H1 (cell line): ENCODE results near the gene RTKN. TPM values are rescaled to one million over a fixed set of nuclear protein-coding genes. Genes with fewer than 3 reads are reported as not detected.

Source experiments
- BRCA1 ChIP-seq: IDR thresholded peaks from 2 replicates; pipeline ENCODE4 v1.6.1; 2012; ENCODE audit warnings: low read depth, low read length, improper control_type of control experiment
- CBX5 ChIP-seq: fragments of 300-800, 300-1000 bp; sonication (generic); IDR thresholded peaks from 2 replicates; pipeline ENCODE4 v1.7.1; 2016; ENCODE audit warnings: antibody characterized with exemption, low read length, low read depth
- CEBPB ChIP-seq: IDR thresholded peaks from 2 replicates; pipeline ENCODE4 v1.6.1; 2012; ENCODE audit warnings: low read depth, low read length
- CHD2 ChIP-seq: IDR thresholded peaks from 2 replicates; pipeline ENCODE4 v1.6.1; 2012; ENCODE audit warnings: low read length, improper control_type of control experiment
- CREB1 ChIP-seq: IDR thresholded peaks from 2 replicates; pipeline ENCODE4 v1.6.1; 2012; ENCODE audit warnings: inconsistent platforms
- CTBP2 ChIP-seq: IDR thresholded peaks from 2 replicates; pipeline ENCODE4 v1.7.0; 2011; ENCODE audit warnings: borderline replicate concordance, mild to moderate bottlenecking, moderate library complexity, mixed read lengths, low read length; ENCODE audit not compliant: insufficient read depth, insufficient read length
- EZH2 ChIP-seq: fragments of 200-600 bp; sonication (generic); IDR thresholded peaks from 2 replicates; pipeline ENCODE4 v1.7.1; 2012; ENCODE audit warnings: low read depth, mild to moderate bottlenecking, moderate library complexity, low read length, inconsistent platforms; ENCODE audit not compliant: severe bottlenecking
- NRF1 ChIP-seq: IDR thresholded peaks from 2 replicates; pipeline ENCODE4 v1.6.1; 2011; ENCODE audit warnings: mild to moderate bottlenecking, low read depth, low read length, improper control_type of control experiment
- PHF8 ChIP-seq: fragments of 200-600 bp; sonication (generic); conservative IDR thresholded peaks from 2 replicates; pipeline ENCODE4 v1.7.1; 2012; ENCODE audit warnings: low read depth, mild to moderate bottlenecking, inconsistent platforms, low read length, moderate library complexity
- POLR2A ChIP-seq, 2 experiments: IDR thresholded peaks; 1 replicate in 1 of 2; 2 replicates in 1 of 2; pipeline ENCODE4 v1.6.1; 2011; ENCODE audit warnings: low read depth in 2 of 2, low read length in 2 of 2, mild to moderate bottlenecking in 2 of 2; ENCODE audit errors: control extremely low read depth in 1 of 2
- POLR2AphosphoS5 ChIP-seq: IDR thresholded peaks from 2 replicates; pipeline ENCODE4 v1.6.1; 2011; ENCODE audit warnings: low read depth, low read length
- POU5F1 ChIP-seq: IDR thresholded peaks from 2 replicates; pipeline ENCODE4 v1.6.1; 2011; ENCODE audit warnings: low read depth, mild to moderate bottlenecking, low read length, moderate library complexity
- TAF1 ChIP-seq: IDR thresholded peaks from 2 replicates; pipeline ENCODE4 v1.6.1; 2011; ENCODE audit warnings: mild to moderate bottlenecking, low read depth, low read length
- USF2 ChIP-seq: IDR thresholded peaks from 2 replicates; pipeline ENCODE4 v1.6.1; 2011; ENCODE audit warnings: low read length, improper control_type of control experiment
- YY1 ChIP-seq: IDR thresholded peaks from 2 replicates; pipeline ENCODE4 v1.6.1; 2011; ENCODE audit warnings: low read depth, mild to moderate bottlenecking, low read length
- polyA plus RNA-seq, 7 experiments: library from polyadenylated mRNA; depleted of rRNA in 3 of 7; stranded (reverse) in 5 of 7; unstranded in 2 of 7; fragments of >200 nt in 5 of 7; fragments of 200-250 nt in 2 of 7; gene quantifications; 1 replicate in 5 of 7; 2 replicates in 1 of 7; 4 replicates in 1 of 7; pipeline versions ENCODE4 v1.2.1 to v1.2.3, GENCODE V29; 2011 to 2013; ENCODE audit warnings: missing spikeins in 2 of 7, mixed read lengths in 2 of 7
- total RNA-seq: library from RNA; stranded (reverse); fragmentation: NEBNext Ultra II Directional; extraction: Animal tissue kit (Norgen Biotek cat#: 25700); gene quantifications from 2 replicates; pipeline ENCODE4 v1.2.1, GENCODE V29; 2021

The RTKN gene
- total and polyA plus RNA-seq, 2 of the 8 experiments (the other 6 are each of a cell fraction or from before 2014, with no cell fraction given), result 40.2 to 54.1 TPM

DNA sequence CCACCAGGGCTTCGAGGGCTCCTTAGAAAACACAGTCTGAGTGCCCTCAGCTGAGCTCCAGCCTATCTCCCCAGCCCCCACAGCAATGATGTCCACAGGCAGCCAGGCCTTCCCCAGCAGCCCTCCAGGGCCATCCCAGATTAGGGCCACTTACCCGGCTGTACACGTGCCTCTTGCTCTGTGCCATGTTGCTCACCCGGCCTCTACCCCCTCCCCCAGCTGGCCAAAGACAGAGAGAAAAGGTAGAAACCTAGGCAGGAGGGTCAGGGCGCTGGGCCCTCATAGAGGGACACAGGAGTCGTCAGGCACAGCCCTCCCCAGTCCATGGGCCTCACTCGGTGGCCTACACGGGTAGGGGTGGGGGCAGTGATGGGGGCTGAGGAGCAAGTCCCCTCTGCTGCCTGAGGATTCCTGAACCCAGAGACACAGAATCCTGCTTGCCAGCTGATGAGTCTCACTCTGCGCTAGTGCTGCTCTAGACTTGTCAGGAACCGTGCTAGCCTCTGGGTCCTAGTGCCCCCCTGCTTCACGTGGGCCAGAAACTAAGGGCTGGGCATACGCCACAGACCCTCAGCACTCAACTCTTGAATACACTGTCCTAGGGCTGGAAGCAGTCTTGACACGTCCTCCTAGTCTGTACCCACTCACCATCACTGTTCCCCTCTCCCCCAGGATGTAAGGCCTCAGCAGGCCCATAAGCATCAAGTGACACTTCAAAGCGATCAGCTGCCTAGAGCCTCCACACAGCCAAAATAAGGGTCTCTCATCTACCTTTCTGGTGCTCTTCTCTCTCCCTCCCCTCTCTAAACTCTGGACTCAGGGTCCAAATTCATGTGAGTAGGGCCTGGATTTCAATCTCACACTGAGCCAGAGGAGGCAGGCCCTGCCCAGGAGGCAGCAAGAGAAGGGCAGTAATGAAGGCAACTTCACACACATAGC, 61.6 kb downstream of the RTKN start, which contains the start of gene DCTN1 (continued):
- TF ChIP-seq CTBP2 (no peak), PHF8 (no peak), CBX5 (no peak), TAF1 (no peak), CREB1 (peak; percentile 67), CHD2 (no peak), POU5F1 (no peak), NRF1 (no peak), BRCA1 (no peak), USF2 (no peak), POLR2A (IDR thresholded peaks at IDR 0.05; ENCODE audit: control extremely low read depth in 1 of 2, low read depth in 2 of 2, low read length in 2 of 2) (no peak), CEBPB (no peak), POLR2AphosphoS5 (no peak), YY1 (no peak), EZH2 (no peak)
